H1 (cell line): ENCODE data around the gene CAPZB. TPM values are rescaled to one million over a fixed set of nuclear protein-coding genes. Genes with fewer than 3 reads are reported as not detected.

Experiments
- CTCF ChIA-PET: fragments of 300-600 bp; sonication (Branson Sonifier 250); formaldehyde crosslinking; loops from one replicate; lab custom pipeline; 2021; ENCODE audit not compliant: partially characterized antibody; lab: Charles Lee
- POLR2A ChIA-PET: fragments of 300-600 bp; sonication (Branson Sonifier 250); formaldehyde crosslinking; loops from one replicate; lab custom pipeline; 2021; ENCODE audit warnings: inconsistent platforms; ENCODE audit not compliant: partially characterized antibody; lab: Charles Lee
- DNase-seq, 2 experiments: peaks; one replicate each; pipeline versions ENCODE4 v3.0.0 to v3.0.0-alpha.2; 2010 to 2022; ENCODE audit warnings: low spot score in 2 of 2, low read depth in 1 of 2, mixed read lengths in 1 of 2
- FAIRE-seq: peaks from 2 replicates; lab custom pipeline; 2011; peaks lifted over from hg19 to GRCh38; lab: Jason Lieb, UNC
- H2AFZ ChIP-seq: 2 replicates; pipeline ENCODE4 v1.8.1; 2012; ENCODE audit warnings: low read length, inconsistent platforms
- H2AK5ac ChIP-seq: 2 replicates; pipeline ENCODE4 v1.6.1; 2013; ENCODE audit warnings: low read depth, low read length
- H2BK120ac ChIP-seq: replicated peaks from 2 replicates; pipeline ENCODE3; 2013; ENCODE audit warnings: low read depth, low read length, inconsistent platforms
- H2BK12ac ChIP-seq: 2 replicates; pipeline ENCODE4 v1.6.1; 2013; ENCODE audit warnings: low read depth, low read length
- H2BK15ac ChIP-seq: 2 replicates; pipeline ENCODE4 v1.6.1; 2013; ENCODE audit warnings: low read length
- H2BK20ac ChIP-seq: 2 replicates; pipeline ENCODE4 v1.6.1; 2013; ENCODE audit warnings: low read length
- H2BK5ac ChIP-seq: 2 replicates; pipeline ENCODE4 v1.6.1; 2013; ENCODE audit warnings: low read depth, low read length
- H3K14ac ChIP-seq: 2 replicates; pipeline ENCODE4 v1.6.1; 2013; ENCODE audit warnings: inconsistent platforms; ENCODE audit not compliant: insufficient read length
- H3K18ac ChIP-seq: 2 replicates; pipeline ENCODE4 v1.6.1; 2013; ENCODE audit warnings: low read length; ENCODE audit errors: extremely low read depth
- H3K23ac ChIP-seq: 2 replicates; pipeline ENCODE4 v1.6.1; 2013; ENCODE audit warnings: inconsistent platforms; ENCODE audit not compliant: insufficient read length
- H3K23me2 ChIP-seq: 2 replicates; pipeline ENCODE4 v1.6.1; 2013; ENCODE audit warnings: low read depth, low read length
- H3K27ac ChIP-seq: 2 replicates; pipeline ENCODE4 v1.6.1; 2011; ENCODE audit warnings: low read depth, low read length, inconsistent platforms
- H3K27me3 ChIP-seq, 4 experiments: replicated peaks in 1 of 4; 1 replicate in 1 of 4; 2 replicates in 3 of 4; pipeline versions ENCODE4 v1.6.1 to v1.8.1; 2011 to 2013; ENCODE audit warnings: low read length in 3 of 4, mild to moderate bottlenecking in 3 of 4, inconsistent platforms in 2 of 4, mixed read lengths in 2 of 4, moderate library complexity in 1 of 4; ENCODE audit not compliant: control insufficient read depth in 3 of 4, insufficient read depth in 3 of 4; ENCODE audit errors: extremely low read depth in 1 of 4
- H3K36me3 ChIP-seq, 4 experiments: 2 replicates each; pipeline versions ENCODE4 v1.6.1 to v1.8.1; 2011 to 2013; ENCODE audit warnings: mild to moderate bottlenecking in 4 of 4, low read length in 3 of 4, moderate library complexity in 2 of 4, control low read depth in 1 of 4, inconsistent platforms in 1 of 4; ENCODE audit not compliant: insufficient read depth in 4 of 4, control insufficient read depth in 2 of 4
- H3K4ac ChIP-seq: replicated peaks from 2 replicates; pipeline ENCODE3; 2013; ENCODE audit warnings: low read length, low read depth, mixed read lengths, inconsistent platforms; ENCODE audit not compliant: insufficient read length
- H3K4me1 ChIP-seq, 4 experiments: replicated peaks in 1 of 4; 1 replicate in 1 of 4; 2 replicates in 3 of 4; pipeline versions ENCODE4 v1.6.1 to v1.8.1; 2011 to 2013; ENCODE audit warnings: low read length in 3 of 4, inconsistent platforms in 2 of 4, mixed read lengths in 1 of 4; ENCODE audit not compliant: insufficient read depth in 4 of 4, control insufficient read depth in 3 of 4
- H3K4me2 ChIP-seq, 2 experiments: 2 replicates each; pipeline versions ENCODE4 v1.6.1 to v1.8.1; 2011 to 2013; ENCODE audit warnings: low read depth in 2 of 2, low read length in 2 of 2, control low read depth in 1 of 2, inconsistent platforms in 1 of 2, mild to moderate bottlenecking in 1 of 2; ENCODE audit not compliant: insufficient read depth in 1 of 2
- H3K4me3 ChIP-seq, 4 experiments: fragments of 200-600, 300-600 bp in 1 of 4; sonication (generic), shearing (Covaris generic), sonication (Bioruptor Twin) in 1 of 4; 2 replicates each; pipeline versions ENCODE4 v1.5.1 to v1.8.1; 2011 to 2016; ENCODE audit warnings: low read length in 4 of 4, low read depth in 3 of 4, control low read depth in 2 of 4, inconsistent platforms in 2 of 4, mild to moderate bottlenecking in 2 of 4, mixed read lengths in 1 of 4, moderate library complexity in 1 of 4; ENCODE audit not compliant: insufficient read depth in 2 of 4; ENCODE audit errors: extremely low read depth in 1 of 4
- H3K56ac ChIP-seq: replicated peaks from 2 replicates; pipeline ENCODE3; 2013; ENCODE audit warnings: low read depth, mild to moderate bottlenecking, mixed read lengths, low read length, inconsistent platforms; ENCODE audit not compliant: insufficient read length
- H3K79me1 ChIP-seq: 2 replicates; pipeline ENCODE4 v1.6.1; 2013; ENCODE audit warnings: low read depth, low read length, control low read depth
- H3K79me2 ChIP-seq, 2 experiments: 2 replicates each; pipeline versions ENCODE4 v1.6.1 to v1.8.1; 2012 to 2013; ENCODE audit warnings: low read length in 2 of 2, mild to moderate bottlenecking in 2 of 2, inconsistent platforms in 1 of 2; ENCODE audit not compliant: insufficient read depth in 2 of 2, control insufficient read depth in 1 of 2
- H3K9ac ChIP-seq, 4 experiments: replicated peaks in 1 of 4; 1 replicate in 1 of 4; 2 replicates in 3 of 4; pipeline versions ENCODE4 v1.6.1 to v1.8.1; 2011 to 2013; ENCODE audit warnings: low read depth in 3 of 4, low read length in 3 of 4, control low read depth in 2 of 4, mild to moderate bottlenecking in 2 of 4, moderate library complexity in 2 of 4, inconsistent platforms in 1 of 4; ENCODE audit errors: extremely low read depth in 1 of 4
- H3K9me3 ChIP-seq, 2 experiments: 2 replicates each; pipeline versions ENCODE4 v1.6.1 to v1.8.1; 2012 to 2013; ENCODE audit warnings: mild to moderate bottlenecking in 2 of 2, moderate library complexity in 2 of 2, control low read depth in 1 of 2, inconsistent platforms in 1 of 2, low read depth in 1 of 2, low read length in 1 of 2, mixed read lengths in 1 of 2; ENCODE audit not compliant: insufficient read depth in 2 of 2
- H4K20me1 ChIP-seq, 2 experiments: replicated peaks in 1 of 2; 2 replicates each; pipeline versions ENCODE3 to v1.8.1; 2011 to 2013; ENCODE audit warnings: inconsistent platforms in 2 of 2, low read length in 2 of 2, mild to moderate bottlenecking in 1 of 2; ENCODE audit not compliant: insufficient read depth in 2 of 2, control insufficient read depth in 1 of 2
- H4K5ac ChIP-seq: 2 replicates; pipeline ENCODE4 v1.6.1; 2013; ENCODE audit warnings: low read length, low read depth, mixed read lengths, inconsistent platforms; ENCODE audit not compliant: insufficient read length
- H4K8ac ChIP-seq: 2 replicates; pipeline ENCODE4 v1.8.0; 2013; ENCODE audit warnings: mild to moderate bottlenecking, moderate library complexity, low read length, inconsistent platforms; ENCODE audit not compliant: insufficient read depth; ENCODE audit errors: extremely low read depth
- H4K91ac ChIP-seq: replicated peaks from 2 replicates; pipeline ENCODE3; 2013; ENCODE audit warnings: low read length, mixed read lengths, inconsistent platforms; ENCODE audit not compliant: insufficient read length
- CBX8 ChIP-seq: fragments of 300-800, 300-1000 bp; sonication (generic); IDR thresholded peaks from 2 replicates; pipeline ENCODE4 v1.7.1; 2016; ENCODE audit warnings: low read depth, low read length, borderline replicate concordance
- CHD1 ChIP-seq: IDR thresholded peaks from 2 replicates; pipeline ENCODE4 v1.6.1; 2012; ENCODE audit warnings: low read depth, low read length, improper control_type of control experiment
- CHD2 ChIP-seq: IDR thresholded peaks from 2 replicates; pipeline ENCODE4 v1.6.1; 2012; ENCODE audit warnings: low read length, improper control_type of control experiment
- CTCF ChIP-seq, 3 experiments: IDR thresholded peaks; 1 replicate in 2 of 3; 2 replicates in 1 of 3; pipeline versions ENCODE4 v1.5.1 to v1.6.1; 2011; ENCODE audit warnings: low read length in 3 of 3, mild to moderate bottlenecking in 3 of 3, inconsistent platforms in 2 of 3, low read depth in 1 of 3, moderate library complexity in 1 of 3; ENCODE audit not compliant: insufficient read depth in 1 of 3; ENCODE audit errors: control extremely low read depth in 1 of 3
- EZH2 ChIP-seq: fragments of 200-600 bp; sonication (generic); IDR thresholded peaks from 2 replicates; pipeline ENCODE4 v1.7.1; 2012; ENCODE audit warnings: low read depth, mild to moderate bottlenecking, moderate library complexity, low read length, inconsistent platforms; ENCODE audit not compliant: severe bottlenecking
- PHF8 ChIP-seq: fragments of 200-600 bp; sonication (generic); conservative IDR thresholded peaks from 2 replicates; pipeline ENCODE4 v1.7.1; 2012; ENCODE audit warnings: low read depth, mild to moderate bottlenecking, inconsistent platforms, low read length, moderate library complexity
- SAP30 ChIP-seq: fragments of 300-600 bp; sonication (generic); IDR thresholded peaks from 2 replicates; pipeline ENCODE4 v1.7.1; 2012; ENCODE audit warnings: low read length, moderate library complexity, mild to moderate bottlenecking, inconsistent platforms; ENCODE audit not compliant: insufficient read depth, insufficient replicate concordance
- SIX5 ChIP-seq: IDR thresholded peaks from 2 replicates; pipeline ENCODE4 v1.6.1; 2011; ENCODE audit warnings: mild to moderate bottlenecking, low read depth, low read length
- SP4 ChIP-seq: IDR thresholded peaks from 2 replicates; pipeline ENCODE4 v1.6.1; 2012; ENCODE audit warnings: low read length, inconsistent platforms
- TCF12 ChIP-seq: IDR thresholded peaks from 2 replicates; pipeline ENCODE4 v1.6.1; 2011; ENCODE audit warnings: low read depth, mild to moderate bottlenecking, low read length
- polyA plus RNA-seq, 7 experiments: library from polyadenylated mRNA; depleted of rRNA in 3 of 7; stranded (reverse) in 5 of 7; unstranded in 2 of 7; fragments of >200 nt in 5 of 7; fragments of 200-250 nt in 2 of 7; gene quantifications; 1 replicate in 5 of 7; 2 replicates in 1 of 7; 4 replicates in 1 of 7; pipeline versions ENCODE4 v1.2.1 to v1.2.3, GENCODE V29; 2011 to 2013; ENCODE audit warnings: missing spikeins in 2 of 7, mixed read lengths in 2 of 7
- total RNA-seq: library from RNA; stranded (reverse); fragmentation: NEBNext Ultra II Directional; extraction: Animal tissue kit (Norgen Biotek cat#: 25700); gene quantifications from 2 replicates; pipeline ENCODE4 v1.2.1, GENCODE V29; 2021

Gene CAPZB
- total and polyA plus RNA-seq, 2 of the 8 experiments (the other 6 are each of a cell fraction or from before 2014, with no cell fraction given), result 162 to 371 TPM

GRCh38 chr1:19517017-19517416 lies 31.7 kb upstream of the CAPZB start:
- H3K36me3 ChIP-seq, result no peaks in the 10 kb centered on the region
- no peak overlapping the region for H3K4me3 ChIP-seq
- H4K91ac ChIP-seq, result no peak overlapping the region
- H4K8ac ChIP-seq, result no peak overlapping the region
- no peak overlapping the region for H2BK12ac ChIP-seq
- no peak overlapping the region for H2AK5ac ChIP-seq
- no peak overlapping the region for H3K4ac ChIP-seq
- no peak overlapping the region for H3K14ac ChIP-seq
- H3K79me1 ChIP-seq, result no peaks in the 10 kb centered on the region
- H4K20me1 ChIP-seq, result no peaks in the 10 kb centered on the region
- no peak overlapping the region for H3K18ac ChIP-seq
- no peak overlapping the region for H2BK120ac ChIP-seq
- H3K23ac ChIP-seq, result no peak overlapping the region
- no peaks in the 10 kb centered on the region for H3K23me2 ChIP-seq
- H4K5ac ChIP-seq, result no peak overlapping the region
- H3K4me1 ChIP-seq, result no peaks in the 10 kb centered on the region
- no peak overlapping the region for H2BK15ac ChIP-seq
- ChIA-PET CTCF (interaction anchor here (1.6 kb wide), 1 partner anchor 29 kb away, joined by 6 read pairs; no protein-coding TSS in a partner anchor), POLR2A (interaction anchor here (1.0 kb wide), 1 partner anchor 30 kb away, joined by 3 read pairs; no protein-coding TSS in a partner anchor)
- H3K9me3 ChIP-seq, result peaks cover 0 to 3% of the 10 kb centered on the region in 2 experiments; a peak in 1 of 4 replicates
- DNase-seq (no peak), FAIRE-seq (no peak)
- no peaks in the 10 kb centered on the region for H3K27me3 ChIP-seq
- H3K56ac ChIP-seq, result no peak overlapping the region
- no peak overlapping the region for H2BK20ac ChIP-seq
- no peak overlapping the region for H3K27ac ChIP-seq
- H3K9ac ChIP-seq, result no peak overlapping the region
- no peak overlapping the region for H3K4me2 ChIP-seq
- no peaks in the 10 kb centered on the region for H3K79me2 ChIP-seq
- no peak overlapping the region for H2BK5ac ChIP-seq
- H2AFZ ChIP-seq, result no peak overlapping the region
- TF ChIP-seq SP4 (no peak), TCF12 (no peak), EZH2 (no peak), CHD2 (no peak), SIX5 (no peak), CBX8 (no peak), CHD1 (no peak), PHF8 (no peak), CTCF (IDR thresholded peaks at IDR 0.05; ENCODE audit: control extremely low read depth in 1 of 3, insufficient read depth in 1 of 3, low read depth in 1 of 3, low read length in 3 of 3) (no peak), SAP30 (no peak)
